SU-DHL-6 (cell line): ENCODE measurements around the gene GRIK3.

Experiments
- CTCF ChIP-seq: fragments of 200-600 bp; sonication (generic); IDR thresholded peaks from one replicate; pipeline ENCODE4 v1.5.1; 2017; ENCODE audit warnings: antibody characterized with exemption, mild to moderate bottlenecking, low read length, moderate library complexity; ENCODE audit not compliant: insufficient read depth, poor library complexity, severe bottlenecking
- EZH2phosphoT487 ChIP-seq: fragments of 200-600 bp; sonication (generic), shearing (Covaris generic); conservative IDR thresholded peaks from 2 replicates; pipeline ENCODE4 v1.6.1; 2018; ENCODE audit warnings: mild to moderate bottlenecking, antibody characterized with exemption, low read length, moderate library complexity, mixed read lengths

- TF ChIP-seq CTCF = no peak
- no peak for TF ChIP-seq EZH2phosphoT487
Measured at GRCh38 chr1:36951761-36952160, 82.6 kb downstream of the GRIK3 start.
